Measurements from ENCODE around the gene ZNF83. TPM values are rescaled to one million over a fixed set of nuclear protein-coding genes. Genes with fewer than 3 reads are reported as not detected.
A peak's percentile ranks its signal among the peaks of the same experiment; 100 is the strongest.
"Not testable (repeated sequence)": the region's sequence is repeated elsewhere in the genome, so short reads cannot be mapped to it uniquely, and the experiment has no call there.

Gene ZNF83
- total RNA-seq, 1 donor from 2014 or later: 60.2 TPM

DNA sequence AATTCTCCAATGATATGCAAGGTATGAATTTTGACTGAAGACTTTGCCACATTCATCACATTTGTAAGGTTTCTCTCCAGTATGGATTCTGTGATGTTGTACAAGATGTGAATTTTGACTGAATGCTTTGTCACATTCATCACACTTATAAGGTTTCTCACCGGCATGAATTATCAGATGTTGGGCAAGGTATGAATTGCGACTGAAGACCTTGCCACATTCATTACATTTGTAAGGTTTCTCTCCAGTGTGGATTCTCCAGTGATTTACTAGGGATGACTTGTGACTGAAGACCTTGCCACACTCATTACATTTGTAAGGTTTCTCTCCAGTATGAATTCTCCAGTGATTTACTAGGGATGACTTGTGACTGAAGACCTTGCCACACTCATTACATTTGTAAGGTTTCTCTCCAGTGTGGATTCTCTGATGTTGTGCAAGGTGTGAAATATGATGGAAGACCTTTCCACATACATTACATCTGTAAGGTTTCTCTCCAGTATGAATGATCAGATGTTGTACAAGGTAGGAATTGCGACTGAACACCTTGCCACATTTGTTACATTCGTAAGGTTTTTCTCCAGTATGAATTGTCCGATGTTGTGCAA is 24.8 kb downstream of the ZNF83 start:
- TF ChIP-seq CTCF (IDR thresholded peaks at IDR 0.05; ENCODE audit: insufficient read depth, low read length, poor library complexity, severe bottlenecking): no peak
- no peak for DNase-seq (ENCODE audit: low read depth)
- no peaks in the 10 kb centered on the region for H3K27me3 ChIP-seq (ENCODE audit: control insufficient read depth, insufficient read depth, low read length)
- H3K4me3 ChIP-seq (ENCODE audit: low read depth, low read length): no peak overlapping the region
- peaks cover 1% of the 10 kb centered on the region for H3K36me3 ChIP-seq (ENCODE audit: control insufficient read depth, insufficient read depth, low read length)

DNA sequence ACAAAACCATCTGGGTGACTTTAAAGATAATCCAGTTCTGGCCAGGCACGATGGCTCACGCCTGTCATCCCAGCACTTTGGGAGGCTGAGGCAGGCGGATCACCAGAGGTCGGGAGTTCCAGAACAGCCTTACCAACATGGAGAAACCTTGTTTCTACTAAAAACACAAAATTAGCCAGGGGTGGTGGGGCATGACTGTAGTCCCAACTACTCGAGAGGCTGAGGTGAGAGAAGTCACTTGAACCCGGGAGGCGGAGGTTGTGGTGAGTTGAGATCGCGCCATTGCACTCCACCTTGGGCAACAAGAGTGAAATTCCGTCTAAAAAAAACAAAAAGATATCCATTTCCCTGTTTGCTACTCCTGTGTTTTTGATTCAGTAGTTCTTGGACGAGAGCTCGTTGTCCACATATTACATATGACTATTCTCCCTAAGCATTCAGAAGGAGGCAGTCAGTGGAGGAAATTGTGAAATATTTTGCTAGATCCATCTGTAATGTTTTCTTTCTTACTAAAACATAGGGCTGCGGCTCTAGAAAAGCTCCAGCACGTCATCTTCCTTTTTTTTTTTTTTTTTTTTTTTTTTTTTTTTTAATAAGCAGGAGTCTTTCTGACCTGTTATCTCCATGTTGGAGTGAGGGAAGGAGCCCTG is 34.5 kb downstream of the ZNF83 start:
- Histone ChIP-seq H3K4me3 (ENCODE audit: low read depth, low read length) (no peak overlapping the region), H3K27me3 (ENCODE audit: control insufficient read depth, insufficient read depth, low read length) (no peaks in the 10 kb centered on the region), H3K36me3 (ENCODE audit: control insufficient read depth, insufficient read depth, low read length) (no peaks in the 10 kb centered on the region)
- TF ChIP-seq CTCF (IDR thresholded peaks at IDR 0.05; ENCODE audit: insufficient read depth, low read length, poor library complexity, severe bottlenecking): no peak
- DNase-seq (ENCODE audit: low read depth): no peak

DNA sequence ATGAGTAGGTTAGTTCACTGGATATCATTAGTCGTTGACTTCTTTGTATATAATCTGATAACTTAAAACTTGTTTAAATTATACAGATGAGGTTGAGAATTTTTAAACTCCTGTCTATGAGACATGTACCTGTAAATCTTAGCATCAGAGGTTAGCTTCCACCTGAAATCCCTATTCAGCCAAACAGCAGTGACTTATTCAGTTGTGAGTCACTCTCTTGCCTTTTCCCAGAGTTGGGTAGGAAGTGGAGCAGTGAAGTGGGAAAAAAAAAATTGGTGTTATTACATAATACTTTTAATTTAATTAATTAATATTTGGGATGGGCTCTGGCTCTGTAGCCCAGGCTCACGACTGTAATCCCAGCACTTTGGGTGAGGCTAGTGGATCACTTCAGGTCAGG is 35.2 kb downstream of the ZNF83 start:
- no peak for DNase-seq (ENCODE audit: low read depth)
- TF ChIP-seq CTCF (IDR thresholded peaks at IDR 0.05; ENCODE audit: insufficient read depth, low read length, poor library complexity, severe bottlenecking): no peak
- Histone ChIP-seq H3K36me3 (ENCODE audit: control insufficient read depth, insufficient read depth, low read length) (no peaks in the 10 kb centered on the region), H3K4me3 (ENCODE audit: low read depth, low read length) (no peak overlapping the region), H3K27me3 (ENCODE audit: control insufficient read depth, insufficient read depth, low read length) (no peaks in the 10 kb centered on the region)

GRCh38 chr19:52601974-52602366 is 36.2 kb downstream of the ZNF83 start:
- not testable (repeated sequence) for H3K36me3 ChIP-seq (ENCODE audit: control insufficient read depth, insufficient read depth, low read length); H3K27me3 ChIP-seq (ENCODE audit: control insufficient read depth, insufficient read depth, low read length); DNase-seq (ENCODE audit: low read depth); H3K4me3 ChIP-seq (ENCODE audit: low read depth, low read length)

DNA sequence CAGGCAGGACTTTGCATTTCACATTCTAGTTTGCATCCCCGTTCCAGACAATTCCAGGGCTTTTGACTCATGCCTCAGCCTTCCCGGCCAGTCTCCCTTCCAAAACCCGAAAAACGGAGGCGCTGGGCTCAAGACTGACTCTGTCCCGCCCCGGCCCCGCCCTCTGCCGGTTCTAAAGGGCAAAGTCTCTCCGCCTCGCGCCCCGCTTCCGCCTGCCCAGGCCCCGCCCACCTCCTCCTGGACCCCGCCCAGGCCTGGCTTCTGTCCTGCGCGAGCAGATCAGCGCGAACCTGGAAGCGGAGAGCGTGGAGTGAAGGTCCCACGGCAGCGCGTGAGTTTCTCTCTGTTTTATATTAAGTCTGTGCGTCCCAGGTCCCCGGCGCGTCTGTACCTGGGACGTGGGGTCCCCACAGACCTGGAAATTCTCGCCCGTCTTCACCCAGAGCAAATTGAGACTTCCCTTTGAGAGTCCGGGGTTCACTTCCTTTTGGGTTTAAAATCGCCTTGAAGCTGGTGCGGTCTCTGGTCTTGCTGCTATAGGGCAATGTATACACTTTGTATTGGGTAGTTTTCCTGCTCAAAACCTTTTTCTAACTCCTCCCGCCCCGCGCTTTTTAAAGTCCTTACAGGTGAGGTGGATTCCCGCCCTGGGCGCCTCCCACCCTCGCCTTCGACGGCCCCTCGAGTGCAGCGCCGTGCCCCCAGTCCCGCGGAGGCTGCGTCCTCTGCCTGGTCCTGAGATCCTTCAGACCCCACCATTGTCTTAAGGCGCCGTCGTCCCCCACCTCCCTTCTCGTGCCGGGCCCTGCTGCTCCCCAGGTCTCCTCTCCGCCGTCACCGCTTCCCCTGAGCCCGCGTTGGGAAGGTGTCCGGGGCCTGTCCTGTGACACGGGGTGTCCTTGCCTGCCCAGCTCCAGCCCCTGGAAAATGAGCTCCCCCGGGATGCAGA is 36.9 kb downstream of the ZNF83 start:
- TF ChIP-seq CTCF (IDR thresholded peaks at IDR 0.05; ENCODE audit: insufficient read depth, low read length, poor library complexity, severe bottlenecking): peak; percentile 42
- H3K36me3 ChIP-seq (ENCODE audit: control insufficient read depth, insufficient read depth, low read length): no peaks in the 10 kb centered on the region
- DNase-seq (ENCODE audit: low read depth): peak; percentile 39
- no peaks in the 10 kb centered on the region for H3K27me3 ChIP-seq (ENCODE audit: control insufficient read depth, insufficient read depth, low read length)
- peak overlapping the region; percentile 53 for H3K4me3 ChIP-seq (ENCODE audit: low read depth, low read length)

DNA sequence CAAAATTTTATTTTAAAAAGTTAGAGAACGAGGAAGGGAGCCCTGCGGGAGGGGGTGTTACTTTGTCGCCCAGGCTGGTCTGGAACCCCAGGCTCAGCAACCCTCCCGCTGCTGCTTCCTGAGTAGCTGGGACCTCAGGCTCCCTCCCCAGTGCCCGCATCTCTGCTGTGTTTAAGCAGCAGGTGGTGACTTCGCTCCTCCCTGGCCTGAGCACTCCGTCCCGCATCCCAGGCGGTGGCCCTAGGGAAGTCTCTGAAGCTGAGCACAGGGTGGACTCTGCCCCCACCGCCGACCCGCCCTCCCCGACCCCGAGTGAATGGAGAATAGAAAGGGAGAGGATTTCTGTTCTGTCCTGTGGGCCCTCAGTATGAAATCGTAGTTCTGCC is 37.5 kb downstream of the ZNF83 start:
- DNase-seq (ENCODE audit: low read depth): no peak
- no peaks in the 10 kb centered on the region for H3K36me3 ChIP-seq (ENCODE audit: control insufficient read depth, insufficient read depth, low read length)
- no peaks in the 10 kb centered on the region for H3K27me3 ChIP-seq (ENCODE audit: control insufficient read depth, insufficient read depth, low read length)
- H3K4me3 ChIP-seq (ENCODE audit: low read depth, low read length): peak overlapping the region; percentile 53
- TF ChIP-seq CTCF (IDR thresholded peaks at IDR 0.05; ENCODE audit: insufficient read depth, low read length, poor library complexity, severe bottlenecking): no peak
